Lung (tissue), 12 donors: ENCODE measurements around the gene SCAF8. TPM values are rescaled to one million over a fixed set of nuclear protein-coding genes. Genes with fewer than 3 reads are reported as not detected.
A peak's percentile ranks its signal among the peaks of the same experiment; 100 is the strongest.

Experiments used
- ATAC-seq: fragments of 200-7000 bp; cut with Tn5 transposase; one replicate; pipeline ENCODE4 v1.9.1; 2020; ENCODE audit warnings: moderate number of reproducible peaks; ENCODE audit not compliant: insufficient read depth, low FRiP score
- DNase-seq, 3 donors: peaks; one replicate each; pipeline ENCODE4 v3.0.0-alpha.2; 2013 to 2017
- H3K27ac ChIP-seq, 2 donors: one replicate each; pipeline ENCODE4 v1.5.1; 2013; ENCODE audit warnings: mild to moderate bottlenecking in 2 of 2, moderate library complexity in 2 of 2, control low read depth in 1 of 2, inconsistent platforms in 1 of 2, low read depth in 1 of 2, low read length in 1 of 2
- H3K27me3 ChIP-seq, 3 donors: one replicate each; pipeline ENCODE4 v1.5.1; 2013; ENCODE audit warnings: low read length in 2 of 3; ENCODE audit not compliant: control insufficient read depth in 3 of 3, insufficient read depth in 3 of 3
- H3K36me3 ChIP-seq, 4 donors: one replicate each; pipeline ENCODE4 v1.5.1; 2013; ENCODE audit warnings: low read length in 4 of 4, mild to moderate bottlenecking in 1 of 4, moderate library complexity in 1 of 4; ENCODE audit not compliant: control insufficient read depth in 4 of 4, insufficient read depth in 4 of 4
- H3K4me1 ChIP-seq, 5 donors: one replicate each; pipeline ENCODE4 v1.5.1; 2013; ENCODE audit warnings: low read length in 5 of 5, mild to moderate bottlenecking in 2 of 5, moderate library complexity in 1 of 5; ENCODE audit not compliant: control insufficient read depth in 5 of 5, insufficient read depth in 5 of 5
- H3K4me3 ChIP-seq: one replicate; pipeline ENCODE4 v1.5.1; 2013; ENCODE audit warnings: mild to moderate bottlenecking, control low read depth, moderate library complexity
- H3K9ac ChIP-seq, 2 donors: one replicate each; pipeline ENCODE4 v1.5.1; 2013; ENCODE audit warnings: low read length in 2 of 2, control low read depth in 1 of 2; ENCODE audit not compliant: insufficient read depth in 1 of 2
- H3K9me3 ChIP-seq, 4 donors: one replicate each; pipeline ENCODE4 v1.5.1; 2013; ENCODE audit warnings: low read length in 3 of 4, mild to moderate bottlenecking in 1 of 4, moderate library complexity in 1 of 4; ENCODE audit not compliant: control insufficient read depth in 4 of 4, insufficient read depth in 3 of 4
- CTCF ChIP-seq: IDR thresholded peaks from 2 replicates; pipeline ENCODE4 v1.5.1; 2012; ENCODE audit warnings: mild to moderate bottlenecking; ENCODE audit errors: control extremely low read depth, extremely low read depth
- WGBS, 2 donors: extraction: QIAGEN DNeasy Blood & Tissue Kit; methylation state at CpG; one replicate each; pipeline ENCODE4 v1.1.7; 2013; 5-methylcytosine and 5-hydroxymethylcytosine counted together
- polyA plus RNA-seq, 2 donors: library from polyadenylated mRNA; stranded (reverse); fragments of 200-250 nt; gene quantifications; one replicate each; pipeline ENCODE4 v1.2.1, GENCODE V29; 2013
- total RNA-seq, 2 donors: library from RNA; depleted of rRNA in 1 of 2; stranded (reverse); fragments of >200 nt in 1 of 2; gene quantifications; one replicate each; pipeline ENCODE4 v1.2.1, GENCODE V29; 2014 to 2021
- donor health status: control.
- donor health status: control.
- donor health status: Bipolar disorder and iron deficiency.
- donor health status: healthy.
- donor health status: DM: yes; HTN: yes; CAD: no.

SCAF8 gene
- total and polyA plus RNA-seq, 4 donors, result 11.2 to 71.9 (median 23.6) TPM

- Histone ChIP-seq H3K9me3 (no peaks in the 10 kb centered on the region), H3K4me3 (peak overlapping the region; percentile 79), H3K36me3 (peaks cover 0 to 4% (median 1%) of the 10 kb centered on the region in 4 donors), H3K27me3 (no peaks in the 10 kb centered on the region), H3K9ac (peak overlapping the region; percentile 59 to 94), H3K27ac (peak overlapping the region; percentile 100), H3K4me1 (peaks cover 0 to 26% (median 8%) of the 10 kb centered on the region in 5 donors)
- no peak for TF ChIP-seq CTCF
- ATAC-seq, result peak; percentile 1
- WGBS, 2 donors, result 11% methylated on average over 26 of the region's 26 CpGs
- peak in 2 of 3 donors; percentile 61 to 80 for DNase-seq
Observed at GRCh38 chr6:154732538-154733182, 556 bp upstream of the SCAF8 start.

GRCh38 chr6:154733626-154734382, 588 bp downstream of the SCAF8 start:
- WGBS, 2 donors, result 0% methylated on average over 58 to 71 of the region's 71 CpGs
- Histone ChIP-seq H3K9ac (peak overlapping the region; percentile 77 to 87), H3K27ac (peak overlapping the region; percentile 100), H3K36me3 (peaks cover 0 to 4% (median 1%) of the 10 kb centered on the region in 4 donors), H3K27me3 (no peaks in the 10 kb centered on the region), H3K4me1 (peaks cover 0 to 26% (median 12%) of the 10 kb centered on the region in 5 donors), H3K9me3 (no peaks in the 10 kb centered on the region), H3K4me3 (peak overlapping the region; percentile 81)
- peak; percentile 97 to 98 (median 97) for DNase-seq
- peak; percentile 95 for ATAC-seq
- no peak for TF ChIP-seq CTCF

GRCh38 chr6:154736618-154737259, 3.5 kb downstream of the SCAF8 start:
- no peak for ATAC-seq

More at GRCh38 chr6:154736618-154737259, 3.5 kb downstream of the SCAF8 start:
- DNase-seq, result no peak
- Histone ChIP-seq H3K27ac (no peak overlapping the region), H3K4me1 (peaks cover 0 to 28% (median 14%) of the 10 kb centered on the region in 5 donors), H3K9ac (no peak overlapping the region), H3K4me3 (no peak overlapping the region), H3K36me3 (peaks cover 0 to 4% (median 1%) of the 10 kb centered on the region in 4 donors), H3K27me3 (no peaks in the 10 kb centered on the region), H3K9me3 (no peaks in the 10 kb centered on the region)
- 64 to 68% methylated on average over 4 of the region's 4 CpGs for WGBS, 2 donors
- TF ChIP-seq CTCF, result no peak
